ENCODE measurements around the gene KIAA0513. TPM values are rescaled to one million over a fixed set of nuclear protein-coding genes. Genes with fewer than 3 reads are reported as not detected.

Gene KIAA0513
- total and polyA plus RNA-seq, 2 donors = 3.4 to 5.2 TPM

GRCh38 chr16:85010446-85010930 is 17.1 kb upstream of the KIAA0513 start:
- 48% methylated on average over 9 of the region's 9 CpGs for WGBS
- H3K36me3 ChIP-seq (ENCODE audit: control insufficient read depth in 2 of 2, insufficient read depth in 2 of 2, low read length in 1 of 2) = peaks cover 0 to 4% of the 10 kb centered on the region in 2 donors
- peaks cover 0 to 14% of the 10 kb centered on the region in 2 donors for H3K4me1 ChIP-seq (ENCODE audit: control insufficient read depth in 2 of 2, insufficient read depth in 2 of 2, low read length in 2 of 2)
- peak overlapping the region; percentile 74 to 97 for H3K4me3 ChIP-seq (ENCODE audit: low read length in 2 of 2)
- no peaks in the 10 kb centered on the region for H3K9me3 ChIP-seq (ENCODE audit: control insufficient read depth in 2 of 2, insufficient read depth in 1 of 2, low read length in 1 of 2)
- H3K27me3 ChIP-seq (ENCODE audit: control insufficient read depth in 2 of 2, insufficient read depth in 1 of 2, low read length in 1 of 2) = no peaks in the 10 kb centered on the region
- peak overlapping the region in 1 of 2 donors; percentile 100 for H3K27ac ChIP-seq (ENCODE audit: low read depth in 1 of 2, low read length in 1 of 2)
- DNase-seq (ENCODE audit: low read depth in 6 of 9, low spot score in 9 of 9) = no peak

GRCh38 chr16:85010931-85011845 is 16.4 kb upstream of the KIAA0513 start, which contains the start of gene ZDHHC7:
Gene ZDHHC7 (minus strand): TSS chr16:85011535. CDS start chr16:84990618, 20,917 bp downstream.
- Histone ChIP-seq H3K36me3 (ENCODE audit: control insufficient read depth in 2 of 2, insufficient read depth in 2 of 2, low read length in 1 of 2) (peaks cover 0 to 4% of the 10 kb centered on the region in 2 donors), H3K9me3 (ENCODE audit: control insufficient read depth in 2 of 2, insufficient read depth in 1 of 2, low read length in 1 of 2) (no peaks in the 10 kb centered on the region), H3K27ac (ENCODE audit: low read depth in 1 of 2, low read length in 1 of 2) (peak within 1 kb of the TSS; percentile 96 to 100), H3K4me3 (ENCODE audit: low read length in 2 of 2) (peak within 1 kb of the TSS; percentile 74 to 97), H3K4me1 (ENCODE audit: control insufficient read depth in 2 of 2, insufficient read depth in 2 of 2, low read length in 2 of 2) (peaks cover 0 to 15% of the 10 kb centered on the region in 2 donors), H3K27me3 (ENCODE audit: control insufficient read depth in 2 of 2, insufficient read depth in 1 of 2, low read length in 1 of 2) (no peaks in the 10 kb centered on the region)
- DNase-seq (ENCODE audit: low read depth in 6 of 9, low spot score in 9 of 9) = peak; percentile 61 to 92 (median 86)
- under 1% methylated on average over 86 of the region's 86 CpGs for WGBS

- Histone ChIP-seq H3K27me3 (ENCODE audit: control insufficient read depth in 2 of 2, insufficient read depth in 1 of 2, low read length in 1 of 2) (no peaks in the 10 kb centered on the region), H3K9me3 (ENCODE audit: control insufficient read depth in 2 of 2, insufficient read depth in 1 of 2, low read length in 1 of 2) (no peaks in the 10 kb centered on the region), H3K4me1 (ENCODE audit: control insufficient read depth in 2 of 2, insufficient read depth in 2 of 2, low read length in 2 of 2) (peaks cover 0 to 17% of the 10 kb centered on the region in 2 donors), H3K36me3 (ENCODE audit: control insufficient read depth in 2 of 2, insufficient read depth in 2 of 2, low read length in 1 of 2) (peaks cover 0 to 1% of the 10 kb centered on the region in 2 donors), H3K27ac (ENCODE audit: low read depth in 1 of 2, low read length in 1 of 2) (peak overlapping the region; percentile 96 to 100), H3K4me3 (ENCODE audit: low read length in 2 of 2) (peak overlapping the region; percentile 74 to 97)
- no peak for DNase-seq (ENCODE audit: low read depth in 6 of 9, low spot score in 9 of 9)
- 27% methylated on average over 17 of the region's 17 CpGs for WGBS
Observed at GRCh38 chr16:85011846-85012284, 15.7 kb upstream of the KIAA0513 start.

DNA sequence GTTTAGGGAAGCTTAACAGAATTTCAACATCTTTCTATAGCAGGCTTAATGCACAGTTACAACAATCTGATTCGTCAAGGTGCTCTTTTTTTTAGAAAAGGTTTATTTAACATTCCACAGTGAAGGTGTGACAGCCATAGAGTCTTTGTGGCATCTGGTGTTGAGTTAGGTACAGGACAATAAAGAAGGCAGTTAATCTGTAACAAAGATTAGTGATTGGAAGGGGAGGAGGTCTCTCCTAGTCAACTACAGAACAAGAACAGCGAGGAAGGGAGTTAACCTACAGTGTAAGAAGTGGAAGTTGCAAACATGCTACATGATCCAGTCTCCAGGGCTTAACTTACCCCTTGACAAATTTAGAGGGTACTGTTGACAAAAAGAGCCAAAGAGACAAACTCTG is 13.3 kb upstream of the KIAA0513 start:
- Histone ChIP-seq H3K27me3 (ENCODE audit: control insufficient read depth in 2 of 2, insufficient read depth in 1 of 2, low read length in 1 of 2) (no peaks in the 10 kb centered on the region), H3K9me3 (ENCODE audit: control insufficient read depth in 2 of 2, insufficient read depth in 1 of 2, low read length in 1 of 2) (no peaks in the 10 kb centered on the region), H3K27ac (ENCODE audit: low read depth in 1 of 2, low read length in 1 of 2) (no peak overlapping the region), H3K4me1 (ENCODE audit: control insufficient read depth in 2 of 2, insufficient read depth in 2 of 2, low read length in 2 of 2) (peaks cover 0 to 17% of the 10 kb centered on the region in 2 donors), H3K36me3 (ENCODE audit: control insufficient read depth in 2 of 2, insufficient read depth in 2 of 2, low read length in 1 of 2) (no peaks in the 10 kb centered on the region), H3K4me3 (ENCODE audit: low read length in 2 of 2) (no peak overlapping the region)
- no peak for DNase-seq (ENCODE audit: low read depth in 6 of 9, low spot score in 9 of 9)
- 96% methylated on average over 2 of the region's 2 CpGs for WGBS

- no peak overlapping the region for H3K27ac ChIP-seq (ENCODE audit: low read depth in 1 of 2, low read length in 1 of 2)
- no peak overlapping the region for H3K4me3 ChIP-seq (ENCODE audit: low read length in 2 of 2)
- DNase-seq (ENCODE audit: low read depth in 6 of 9, low spot score in 9 of 9) = no peak
- WGBS = 96% methylated on average over 5 of the region's 5 CpGs
- H3K36me3 ChIP-seq (ENCODE audit: control insufficient read depth in 2 of 2, insufficient read depth in 2 of 2, low read length in 1 of 2) = no peaks in the 10 kb centered on the region
- H3K9me3 ChIP-seq (ENCODE audit: control insufficient read depth in 2 of 2, insufficient read depth in 1 of 2, low read length in 1 of 2) = no peaks in the 10 kb centered on the region
- H3K27me3 ChIP-seq (ENCODE audit: control insufficient read depth in 2 of 2, insufficient read depth in 1 of 2, low read length in 1 of 2) = no peaks in the 10 kb centered on the region
- peaks cover 0 to 9% of the 10 kb centered on the region in 2 donors for H3K4me1 ChIP-seq (ENCODE audit: control insufficient read depth in 2 of 2, insufficient read depth in 2 of 2, low read length in 2 of 2)
Observed at GRCh38 chr16:85015481-85016187, 12.0 kb upstream of the KIAA0513 start.

DNA sequence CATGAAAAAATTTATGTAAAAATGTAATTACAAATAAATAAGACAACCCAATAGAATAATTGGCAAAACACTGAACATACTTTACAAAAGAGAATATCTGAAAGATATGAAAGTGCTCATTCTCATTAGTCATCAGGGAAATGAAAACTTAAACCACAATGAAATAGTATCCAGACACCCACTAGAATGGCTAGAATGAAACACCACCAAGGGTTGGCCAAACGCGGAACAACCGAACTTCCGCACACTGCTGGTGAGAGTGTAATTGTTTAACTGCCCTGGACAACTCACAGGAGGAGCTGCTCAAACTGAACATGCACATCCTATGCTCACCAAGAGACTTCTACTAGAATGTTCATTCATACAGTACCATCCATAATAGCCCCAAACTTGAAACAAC is 10.4 kb upstream of the KIAA0513 start:
- no peak for DNase-seq (ENCODE audit: low read depth in 6 of 9, low spot score in 9 of 9)
- 23% methylated on average over 4 of the region's 4 CpGs for WGBS
- Histone ChIP-seq H3K36me3 (ENCODE audit: control insufficient read depth in 2 of 2, insufficient read depth in 2 of 2, low read length in 1 of 2) (no peaks in the 10 kb centered on the region), H3K4me1 (ENCODE audit: control insufficient read depth in 2 of 2, insufficient read depth in 2 of 2, low read length in 2 of 2) (peaks cover 0 to 4% of the 10 kb centered on the region in 2 donors), H3K27ac (ENCODE audit: low read depth in 1 of 2, low read length in 1 of 2) (no peak overlapping the region), H3K27me3 (ENCODE audit: control insufficient read depth in 2 of 2, insufficient read depth in 1 of 2, low read length in 1 of 2) (no peaks in the 10 kb centered on the region), H3K4me3 (ENCODE audit: low read length in 2 of 2) (no peak overlapping the region), H3K9me3 (ENCODE audit: control insufficient read depth in 2 of 2, insufficient read depth in 1 of 2, low read length in 1 of 2) (no peaks in the 10 kb centered on the region)

DNA sequence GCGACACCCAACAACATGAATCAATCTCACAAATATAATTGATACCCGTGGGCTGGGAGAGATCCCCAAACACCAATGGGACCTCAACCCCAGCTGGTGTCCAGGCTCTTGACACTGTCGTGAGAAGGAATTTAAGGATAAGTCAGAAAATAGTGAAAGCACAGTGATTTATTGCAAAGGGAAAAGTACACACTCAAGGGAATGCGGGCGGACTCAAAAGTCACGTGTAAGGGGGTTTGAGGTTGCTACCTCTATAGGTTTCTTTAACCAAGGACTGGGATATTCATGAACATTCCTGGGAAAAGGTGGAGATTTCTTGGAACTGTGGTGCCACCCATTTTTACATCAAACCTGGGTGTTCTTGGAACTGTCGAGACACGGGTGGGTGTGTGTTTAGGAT is 10.0 kb upstream of the KIAA0513 start:
- H3K27me3 ChIP-seq (ENCODE audit: control insufficient read depth in 2 of 2, insufficient read depth in 1 of 2, low read length in 1 of 2) = no peaks in the 10 kb centered on the region
- no peaks in the 10 kb centered on the region for H3K9me3 ChIP-seq (ENCODE audit: control insufficient read depth in 2 of 2, insufficient read depth in 1 of 2, low read length in 1 of 2)
- no peaks in the 10 kb centered on the region for H3K36me3 ChIP-seq (ENCODE audit: control insufficient read depth in 2 of 2, insufficient read depth in 2 of 2, low read length in 1 of 2)
- H3K27ac ChIP-seq (ENCODE audit: low read depth in 1 of 2, low read length in 1 of 2) = no peak overlapping the region
- WGBS = 93% methylated on average over 8 of the region's 8 CpGs
- H3K4me3 ChIP-seq (ENCODE audit: low read length in 2 of 2) = no peak overlapping the region
- peaks cover 0 to 4% of the 10 kb centered on the region in 2 donors for H3K4me1 ChIP-seq (ENCODE audit: control insufficient read depth in 2 of 2, insufficient read depth in 2 of 2, low read length in 2 of 2)
- no peak for DNase-seq (ENCODE audit: low read depth in 6 of 9, low spot score in 9 of 9)

- Histone ChIP-seq H3K4me1 (ENCODE audit: control insufficient read depth in 2 of 2, insufficient read depth in 2 of 2, low read length in 2 of 2) (peaks cover 0 to 4% of the 10 kb centered on the region in 2 donors), H3K9me3 (ENCODE audit: control insufficient read depth in 2 of 2, insufficient read depth in 1 of 2, low read length in 1 of 2) (no peaks in the 10 kb centered on the region), H3K36me3 (ENCODE audit: control insufficient read depth in 2 of 2, insufficient read depth in 2 of 2, low read length in 1 of 2) (no peaks in the 10 kb centered on the region), H3K27ac (ENCODE audit: low read depth in 1 of 2, low read length in 1 of 2) (peak overlapping the region in 1 of 2 donors; percentile 13), H3K4me3 (ENCODE audit: low read length in 2 of 2) (no peak overlapping the region), H3K27me3 (ENCODE audit: control insufficient read depth in 2 of 2, insufficient read depth in 1 of 2, low read length in 1 of 2) (no peaks in the 10 kb centered on the region)
- no peak for DNase-seq (ENCODE audit: low read depth in 6 of 9, low spot score in 9 of 9)
- WGBS = 95% methylated on average over 19 of the region's 19 CpGs
Observed at GRCh38 chr16:85018529-85019236, 8.9 kb upstream of the KIAA0513 start.
